AG10803 (cell line): ENCODE results near the gene AHRR.

Experiments
- DNase-seq: peaks from one replicate; pipeline ENCODE4 v3.0.0; 2010; ENCODE audit warnings: low read depth
- H3K4me3 ChIP-seq: 2 replicates; pipeline ENCODE4 v1.5.1; 2011; ENCODE audit warnings: mild to moderate bottlenecking, low read length, control low read depth
- TF ChIP-seq, protein P1 (sequence below): conservative IDR thresholded peaks from 2 replicates; pipeline ENCODE4 v1.5.1; 2011; ENCODE audit warnings: mild to moderate bottlenecking, low read length, control low read depth, inconsistent platforms

The AHRR gene

GRCh38 chr5:317086-317811, 4.3 kb upstream of the AHRR start:
- TF ChIP-seq, protein P1, sequence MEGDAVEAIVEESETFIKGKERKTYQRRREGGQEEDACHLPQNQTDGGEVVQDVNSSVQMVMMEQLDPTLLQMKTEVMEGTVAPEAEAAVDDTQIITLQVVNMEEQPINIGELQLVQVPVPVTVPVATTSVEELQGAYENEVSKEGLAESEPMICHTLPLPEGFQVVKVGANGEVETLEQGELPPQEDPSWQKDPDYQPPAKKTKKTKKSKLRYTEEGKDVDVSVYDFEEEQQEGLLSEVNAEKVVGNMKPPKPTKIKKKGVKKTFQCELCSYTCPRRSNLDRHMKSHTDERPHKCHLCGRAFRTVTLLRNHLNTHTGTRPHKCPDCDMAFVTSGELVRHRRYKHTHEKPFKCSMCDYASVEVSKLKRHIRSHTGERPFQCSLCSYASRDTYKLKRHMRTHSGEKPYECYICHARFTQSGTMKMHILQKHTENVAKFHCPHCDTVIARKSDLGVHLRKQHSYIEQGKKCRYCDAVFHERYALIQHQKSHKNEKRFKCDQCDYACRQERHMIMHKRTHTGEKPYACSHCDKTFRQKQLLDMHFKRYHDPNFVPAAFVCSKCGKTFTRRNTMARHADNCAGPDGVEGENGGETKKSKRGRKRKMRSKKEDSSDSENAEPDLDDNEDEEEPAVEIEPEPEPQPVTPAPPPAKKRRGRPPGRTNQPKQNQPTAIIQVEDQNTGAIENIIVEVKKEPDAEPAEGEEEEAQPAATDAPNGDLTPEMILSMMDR, result peak; percentile 81
- no peak overlapping the region for H3K4me3 ChIP-seq
- peak; percentile 76 for DNase-seq

DNA sequence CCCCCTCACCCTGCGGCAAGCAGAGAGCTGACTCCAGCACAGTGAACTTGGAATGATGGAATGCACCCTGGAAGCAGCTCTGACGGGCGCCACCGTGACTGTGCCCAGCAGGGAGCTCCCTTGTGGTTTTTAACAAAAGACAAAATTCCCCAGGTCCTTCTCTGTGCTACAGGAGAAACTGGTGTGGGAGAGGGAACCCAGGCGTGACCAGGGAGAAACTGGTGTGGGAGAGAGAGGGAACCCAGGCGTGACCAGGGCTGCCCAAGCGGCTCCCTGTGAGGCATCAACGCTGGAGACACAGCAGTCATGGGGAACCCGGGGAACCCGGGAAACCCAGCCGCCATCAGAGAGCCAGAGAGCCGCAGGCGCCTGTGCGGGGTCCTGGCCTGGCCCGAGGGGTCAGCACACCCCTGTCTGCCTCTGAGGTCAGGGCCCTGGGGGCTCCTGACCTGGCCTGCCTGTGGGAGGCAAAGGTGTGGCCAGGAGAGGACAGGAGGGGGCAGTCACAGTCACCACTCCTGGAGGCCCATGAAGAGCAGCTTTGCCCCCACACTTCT, 3.1 kb upstream of the AHRR start:
- DNase-seq, result peak; percentile 71
- H3K4me3 ChIP-seq, result no peak overlapping the region
- TF ChIP-seq, protein P1, result peak; percentile 14; the same call in 1 of the 2 replicates

- DNase-seq, result no peak
These were observed 2.4 kb upstream of the AHRR start for GRCh38 chr5:318931-319601.

GRCh38 chr5:320524-321229, 837 bp upstream of the AHRR start:
- no peak for DNase-seq
- H3K4me3 ChIP-seq, result peak overlapping the region; percentile 69
- TF ChIP-seq, protein P1, result no peak

More at GRCh38 chr5:318931-319601, 2.4 kb upstream of the AHRR start:
- no peak overlapping the region for H3K4me3 ChIP-seq
- TF ChIP-seq, protein P1, result no peak

GRCh38 chr5:321726-322251, 275 bp downstream of the AHRR start:
- peak overlapping the region; percentile 90 for H3K4me3 ChIP-seq
- TF ChIP-seq, protein P1, result no peak
- DNase-seq, result no peak

DNA sequence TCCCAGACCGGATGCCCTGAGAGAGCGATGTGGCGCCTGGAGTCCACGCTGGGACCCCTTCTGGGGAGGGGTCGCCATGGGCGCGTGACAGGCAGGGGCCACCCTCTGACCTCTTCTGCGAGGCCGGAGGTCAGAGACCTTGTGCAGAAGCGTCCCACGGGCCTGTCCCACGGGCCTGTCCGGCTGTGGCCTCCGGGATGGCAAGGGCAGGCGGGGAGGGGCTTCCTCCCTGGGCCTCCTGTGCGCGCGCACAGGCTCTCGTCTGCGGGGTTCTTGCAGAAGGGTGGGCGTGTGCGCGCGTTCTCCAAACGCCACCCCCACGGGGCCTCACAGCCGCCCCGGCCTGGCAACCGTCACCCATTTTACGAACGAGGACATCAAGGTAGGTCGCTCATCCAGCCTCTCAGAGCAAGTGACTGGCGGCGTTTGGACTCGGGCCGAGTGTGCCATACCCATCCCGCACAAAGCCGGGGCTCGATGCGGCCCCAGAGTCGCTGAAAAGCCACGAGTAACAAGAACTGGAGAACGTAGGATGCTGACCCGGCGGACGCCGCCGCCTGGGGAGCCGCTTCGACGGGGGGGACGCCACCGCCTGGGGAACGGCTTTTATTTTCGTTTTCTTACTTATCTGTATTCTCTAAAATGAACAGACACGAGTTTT, 897 bp downstream of the AHRR start:
- peak; percentile 56 for DNase-seq
- H3K4me3 ChIP-seq, result peak overlapping the region; percentile 90
- TF ChIP-seq, protein P1, result no peak
